AG10803 (cell line): ENCODE measurements around the gene NCBP1.
A peak's percentile ranks its signal among the peaks of the same experiment; 100 is the strongest.

ENCODE experiments used
- DNase-seq: peaks from one replicate; pipeline ENCODE4 v3.0.0; 2010; ENCODE audit warnings: low read depth
- H3K4me3 ChIP-seq: 2 replicates; pipeline ENCODE4 v1.5.1; 2011; ENCODE audit warnings: mild to moderate bottlenecking, low read length, control low read depth
- CTCF ChIP-seq: conservative IDR thresholded peaks from 2 replicates; pipeline ENCODE4 v1.5.1; 2011; ENCODE audit warnings: mild to moderate bottlenecking, low read length, control low read depth, inconsistent platforms

NCBP1 gene

DNA sequence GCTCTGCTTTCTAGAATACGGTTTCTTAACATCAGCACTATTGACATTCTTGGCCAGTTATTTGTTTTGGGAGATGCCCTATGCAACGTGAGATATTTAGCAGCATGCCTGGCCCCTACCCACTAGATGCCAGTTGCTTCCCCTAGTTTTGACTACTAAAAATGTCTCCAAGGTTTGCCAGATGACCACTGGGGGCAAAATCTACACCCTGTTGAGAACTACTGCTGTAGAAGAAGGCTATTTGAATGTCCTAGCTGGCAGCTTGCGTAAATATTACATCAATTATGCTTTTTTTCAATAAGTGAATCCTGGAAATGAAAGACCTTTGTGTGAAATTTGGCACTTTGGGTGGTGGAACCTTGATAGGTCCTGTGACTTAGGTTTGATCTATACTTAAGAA lies 5.0 kb downstream of the NCBP1 start:
- H3K4me3 ChIP-seq = no peak overlapping the region
- no peak for DNase-seq
- TF ChIP-seq CTCF = peak; percentile 16; the same call in 1 of the 2 replicates

- no peak for TF ChIP-seq CTCF
Measured at GRCh38 chr9:97640325-97640724, 6.7 kb downstream of the NCBP1 start.

GRCh38 chr9:97645720-97646119 lies 12.1 kb downstream of the NCBP1 start:
- no peak for TF ChIP-seq CTCF
- DNase-seq = no peak
- H3K4me3 ChIP-seq = no peak overlapping the region

More at GRCh38 chr9:97640325-97640724, 6.7 kb downstream of the NCBP1 start:
- no peak overlapping the region for H3K4me3 ChIP-seq
- no peak for DNase-seq

DNA sequence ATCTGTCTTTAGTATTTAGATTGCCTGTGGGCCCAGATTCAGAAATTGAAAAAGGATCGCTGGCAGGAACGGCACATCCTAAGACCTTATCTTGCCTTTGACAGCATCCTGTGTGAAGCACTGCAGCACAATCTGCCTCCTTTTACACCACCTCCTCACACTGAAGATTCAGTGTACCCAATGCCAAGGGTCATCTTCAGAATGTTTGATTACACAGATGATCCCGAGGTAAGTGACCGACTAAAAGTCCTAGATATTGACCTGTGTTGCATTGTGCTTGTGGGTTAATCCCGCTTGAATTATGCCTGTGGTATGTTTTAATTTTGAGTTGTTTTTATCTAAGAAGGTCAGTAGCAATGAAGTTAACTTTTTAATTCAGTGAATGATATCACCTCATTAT lies 14.4 kb downstream of the NCBP1 start:
- no peak overlapping the region for H3K4me3 ChIP-seq
- no peak for DNase-seq
- no peak for TF ChIP-seq CTCF

DNA sequence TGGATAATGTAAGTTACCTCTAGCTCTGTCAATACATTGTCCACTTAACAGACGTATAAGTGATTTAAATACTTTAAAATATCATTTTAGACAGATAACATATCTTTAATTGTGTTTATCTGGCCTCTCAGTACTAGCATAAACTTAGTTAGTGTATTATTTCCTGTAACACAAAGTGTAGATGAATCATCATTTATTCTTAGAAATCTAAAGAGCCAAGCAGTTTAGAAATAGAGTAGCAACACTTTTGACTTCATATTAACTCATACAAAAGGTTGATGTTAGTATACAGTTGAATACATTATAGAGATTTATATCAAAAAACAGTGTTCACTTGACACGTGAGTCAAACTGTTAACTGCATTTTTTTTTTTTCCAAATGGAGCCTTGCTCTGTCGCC lies 18.0 kb downstream of the NCBP1 start:
- DNase-seq = no peak
- H3K4me3 ChIP-seq = no peak overlapping the region
- no peak for TF ChIP-seq CTCF

GRCh38 chr9:97658707-97659106 lies 25.1 kb downstream of the NCBP1 start:
- DNase-seq = no peak
- H3K4me3 ChIP-seq = no peak overlapping the region
- TF ChIP-seq CTCF = no peak

GRCh38 chr9:97659771-97660170 lies 26.1 kb downstream of the NCBP1 start:
- DNase-seq = no peak
- no peak overlapping the region for H3K4me3 ChIP-seq
- TF ChIP-seq CTCF = no peak
